GM18519 (cell line): Measurements from ENCODE around the gene RAD51B.

ENCODE experiments used
- ATAC-seq: cut with Tn5 transposase; IDR thresholded peaks from one replicate; pipeline ENCODE4 v1.9.1; 2021; ENCODE audit warnings: mild to moderate bottlenecking, moderate library complexity; ENCODE audit not compliant: unreplicated experiment, low FRiP score

Gene RAD51B

DNA sequence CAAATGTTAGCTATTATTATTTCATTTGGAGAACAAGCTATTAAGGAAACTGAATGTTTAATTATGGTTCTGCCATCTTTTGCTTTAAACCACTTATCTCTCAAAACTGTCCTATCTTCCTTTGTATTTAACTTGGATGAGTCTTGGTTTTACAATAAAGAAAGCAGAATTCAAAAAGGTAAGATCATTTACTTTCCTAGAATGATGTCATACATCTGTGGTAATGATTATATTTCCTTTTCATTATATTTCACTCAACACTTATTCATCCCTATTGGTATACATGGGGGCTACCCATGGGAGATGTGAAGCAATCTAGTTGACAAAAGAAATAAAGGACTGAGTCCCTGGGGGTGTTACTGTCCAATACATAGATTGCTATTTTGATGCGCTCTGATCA is 516.6 kb downstream of the RAD51B start:
- no peak for ATAC-seq

DNA sequence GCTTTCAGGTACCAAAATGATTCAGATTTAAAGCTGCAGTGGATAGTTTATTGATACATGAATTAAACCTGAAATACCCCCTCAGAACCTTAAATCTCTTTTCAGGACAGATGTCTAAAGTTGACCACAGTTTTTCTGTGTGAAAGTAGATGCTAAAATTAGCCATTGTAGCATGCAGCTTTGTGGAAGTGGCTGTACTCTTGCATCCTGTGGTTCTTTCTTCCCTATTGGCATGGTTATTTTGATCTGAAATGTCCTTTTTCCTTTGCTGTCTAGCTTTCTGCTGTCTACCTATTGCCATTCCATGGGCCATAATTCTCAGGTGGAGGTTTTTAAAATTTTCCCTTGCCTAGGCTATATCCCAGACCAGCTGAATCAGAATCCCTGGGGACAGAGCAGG is 517.7 kb downstream of the RAD51B start:
- ATAC-seq, result no peak

DNA sequence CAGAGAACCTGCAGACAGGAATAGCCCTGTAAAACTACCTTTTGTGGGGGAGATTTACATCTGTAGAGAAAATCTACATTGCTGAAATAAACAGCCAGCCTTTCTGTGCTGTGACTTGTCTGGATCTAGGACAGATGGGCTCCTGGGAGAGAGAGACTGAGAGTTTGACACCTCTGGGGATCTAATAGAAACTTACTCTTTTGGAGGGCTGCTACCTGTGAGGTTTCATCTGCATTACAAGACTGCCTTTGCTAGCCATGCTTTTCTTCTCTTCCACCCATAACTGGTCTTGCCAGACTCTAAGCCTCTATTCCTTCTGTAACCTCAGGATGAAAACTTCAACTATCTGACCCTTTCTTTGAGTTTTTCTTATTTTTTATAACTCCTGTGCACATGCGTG is 520.7 kb downstream of the RAD51B start:
- no peak for ATAC-seq

DNA sequence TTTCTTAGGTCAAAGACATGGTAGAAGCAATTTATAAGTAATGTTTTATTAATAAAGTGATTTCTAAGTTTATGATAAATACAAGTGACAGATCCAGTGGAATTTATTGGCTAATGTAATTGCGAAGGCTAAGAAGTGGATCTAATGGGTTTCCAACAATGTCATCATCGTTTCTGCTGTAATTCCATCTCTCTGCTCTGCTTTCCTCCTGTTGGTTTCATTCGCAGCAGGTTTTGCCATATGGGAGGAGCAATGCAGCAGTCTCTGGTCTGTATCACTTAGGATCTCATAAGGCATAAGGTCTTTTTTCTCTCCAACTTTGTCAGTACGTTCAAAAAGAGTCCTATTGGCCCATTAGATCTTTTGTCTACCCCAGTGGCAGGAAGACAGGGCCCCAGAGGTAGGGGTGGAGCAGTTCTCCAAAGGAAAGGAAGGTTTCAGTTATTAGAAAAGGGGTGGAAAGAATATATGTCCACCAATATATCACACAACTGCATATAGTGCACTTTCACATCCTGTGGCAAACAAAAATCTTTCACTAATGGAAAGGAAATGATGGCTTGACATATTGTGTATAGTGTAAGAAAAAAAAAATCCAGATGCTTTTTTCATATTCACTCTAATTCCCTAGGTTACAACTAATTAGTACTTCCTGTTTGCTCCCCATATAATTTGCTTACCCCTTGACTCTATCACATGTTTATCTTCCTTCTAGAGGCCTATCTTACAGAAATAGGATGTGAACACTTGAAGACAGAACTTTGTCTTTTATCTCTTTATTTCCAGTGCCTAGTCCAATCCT is 522.0 kb downstream of the RAD51B start:
- no peak for ATAC-seq

DNA sequence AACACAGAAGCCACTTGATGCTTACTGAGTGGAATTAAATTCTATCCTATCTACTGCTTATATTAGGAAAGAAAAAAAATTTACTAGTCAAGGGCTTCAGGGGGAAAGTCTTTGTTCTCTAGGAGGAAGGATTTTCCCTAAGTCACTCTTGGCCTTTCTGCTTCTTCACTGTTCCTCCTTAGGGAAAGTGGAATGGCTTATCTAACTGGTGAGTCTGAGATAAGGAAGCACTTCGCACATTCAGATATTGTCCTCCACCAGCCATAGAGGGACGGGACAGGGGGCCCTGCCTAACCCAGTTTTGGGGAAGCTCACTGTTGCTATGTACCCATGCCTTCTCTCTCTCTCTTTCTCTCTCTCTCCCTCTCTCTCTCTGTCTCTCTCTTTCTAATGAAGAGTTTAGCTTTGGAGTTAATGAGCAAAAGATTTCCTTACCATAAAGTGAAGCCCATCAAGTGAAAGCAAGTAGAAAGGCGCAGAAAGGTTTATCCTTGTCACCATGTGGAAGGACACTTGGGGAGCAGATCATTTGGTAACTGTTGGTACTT is 522.7 kb downstream of the RAD51B start:
- ATAC-seq, result no peak

DNA sequence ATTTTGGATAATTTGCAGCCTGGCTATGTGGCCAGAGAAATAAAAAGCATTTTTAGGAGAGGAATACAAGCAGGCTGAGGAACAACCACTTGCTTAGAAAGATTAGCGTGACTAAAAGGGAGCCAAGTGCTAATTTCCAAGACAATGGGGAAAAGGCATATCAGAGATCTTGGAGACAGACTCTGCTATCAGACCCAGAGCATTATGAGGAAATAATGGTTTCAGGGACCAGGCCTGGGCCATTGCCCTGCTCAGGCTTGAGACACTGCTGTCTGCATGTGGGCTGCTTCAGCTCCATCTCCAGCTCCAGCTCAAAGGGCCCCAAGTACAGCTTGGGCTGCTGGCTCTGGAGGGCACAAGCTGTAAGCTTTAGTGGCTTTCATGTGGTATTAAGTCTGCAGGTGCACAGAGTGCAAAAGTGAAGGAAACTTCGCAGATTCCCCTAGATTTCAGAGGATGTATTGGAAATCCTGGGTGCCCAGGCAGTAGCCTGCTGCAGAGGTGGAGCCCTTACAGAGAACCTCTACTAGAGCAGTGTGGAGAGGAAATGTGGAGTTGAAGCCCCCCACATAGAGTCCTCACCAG is 524.0 kb downstream of the RAD51B start:
- ATAC-seq, result no peak

DNA sequence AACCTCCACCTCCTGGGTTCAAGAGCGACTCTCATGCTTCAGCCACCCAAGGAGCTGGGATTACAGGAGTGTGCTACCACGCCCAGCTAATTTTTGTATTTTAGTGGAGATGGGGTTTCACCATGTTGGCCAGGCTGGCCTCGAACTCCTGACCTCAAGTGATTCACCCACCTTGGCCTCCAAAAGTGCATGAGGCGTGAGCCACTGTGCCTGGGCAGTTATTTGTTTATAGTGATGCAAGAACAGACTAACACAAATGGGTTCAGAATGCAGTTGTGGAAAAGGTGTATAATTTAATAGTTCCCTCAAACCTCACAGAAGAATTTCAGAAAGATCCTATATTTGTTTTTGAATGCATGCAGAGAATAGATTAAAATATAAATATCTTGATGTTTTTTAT is 526.2 kb downstream of the RAD51B start:
- no peak for ATAC-seq

DNA sequence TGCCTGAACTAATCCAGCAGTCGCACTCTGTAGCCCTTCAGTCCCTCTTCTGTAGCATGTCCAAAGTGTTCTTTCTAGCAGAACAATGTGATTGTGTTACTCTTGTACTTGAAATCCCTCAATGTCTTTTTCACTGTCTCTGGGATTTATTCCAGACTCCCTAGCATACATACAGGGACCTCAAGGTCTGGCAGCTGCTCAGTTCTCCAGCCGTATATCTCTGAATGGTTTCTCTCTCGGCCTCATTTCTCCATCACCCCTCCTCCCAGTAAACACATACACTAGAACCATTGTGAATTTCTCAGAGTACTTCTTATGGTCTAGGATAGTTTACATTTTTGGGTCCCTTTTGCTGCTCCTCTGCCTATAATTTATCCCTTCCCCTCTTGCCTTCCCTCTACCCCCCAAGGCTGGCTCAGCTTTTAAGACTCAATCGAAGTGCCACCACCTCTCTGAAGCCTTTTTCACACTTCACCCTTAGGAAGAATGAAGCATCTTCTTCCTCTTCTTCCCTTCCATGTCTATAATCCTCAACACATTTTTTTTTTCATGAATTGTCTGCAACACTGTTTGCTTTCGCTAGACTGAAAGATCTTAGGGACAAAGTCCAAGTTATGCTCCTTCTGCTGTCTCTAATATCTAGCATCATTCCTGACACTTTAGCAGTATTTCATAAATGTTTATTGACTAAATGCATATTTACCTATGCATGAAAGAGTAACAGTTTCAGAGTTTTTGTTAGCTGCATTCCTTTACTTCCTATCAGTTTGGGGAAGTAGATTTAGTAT is 527.2 kb downstream of the RAD51B start:
- ATAC-seq, result no peak

DNA sequence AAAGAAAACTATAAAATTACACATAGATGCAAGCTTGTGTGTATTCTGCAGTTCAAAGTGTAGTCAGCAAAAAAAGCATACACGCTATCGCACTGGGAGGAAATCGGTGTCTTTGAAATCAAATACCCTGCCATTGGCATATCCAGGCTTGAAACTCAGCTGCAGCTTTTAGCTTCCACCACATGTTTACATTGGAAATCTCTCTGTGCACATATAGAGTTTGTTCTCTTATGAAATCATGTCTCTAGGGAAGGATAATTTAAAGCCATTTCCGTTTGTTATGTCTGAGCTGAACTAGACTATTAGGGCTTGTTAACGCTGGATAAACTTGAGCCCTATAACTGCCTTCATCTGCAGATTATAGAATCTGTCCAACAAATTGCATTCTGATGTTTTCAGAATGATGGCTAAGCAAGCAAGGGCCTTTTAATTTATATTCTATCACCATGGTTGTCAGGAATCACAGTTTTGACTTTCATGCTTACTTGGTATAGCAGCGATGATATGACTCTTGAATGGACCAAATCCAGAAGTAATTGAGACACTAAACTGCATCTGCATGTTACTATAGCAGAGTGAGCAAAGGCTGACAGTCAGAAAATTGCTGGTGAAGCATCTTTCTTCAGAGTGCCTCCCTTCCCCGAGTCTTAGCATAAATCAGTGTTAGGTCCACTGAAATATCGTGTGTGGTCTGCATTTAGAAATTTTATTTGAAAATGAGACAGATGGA is 530.5 kb downstream of the RAD51B start:
- ATAC-seq, result no peak

DNA sequence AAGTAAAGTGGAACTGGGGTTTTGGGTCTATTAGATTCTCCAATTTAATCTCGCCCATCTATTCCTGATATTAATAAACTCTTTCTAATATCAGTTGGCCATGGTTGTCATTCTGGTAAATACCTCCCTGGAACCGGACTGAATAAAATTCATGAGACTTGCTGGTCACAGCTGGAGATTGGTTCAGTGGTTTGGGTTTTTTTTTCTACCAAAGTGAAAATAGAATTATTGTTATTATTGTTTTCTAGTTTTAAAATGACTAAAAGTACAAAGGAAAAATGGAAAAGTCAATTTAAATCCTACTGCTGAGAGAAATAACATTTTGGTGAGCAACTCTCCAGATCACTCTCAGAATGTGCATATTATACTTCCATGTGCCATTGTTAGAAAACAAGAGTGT is 535.8 kb downstream of the RAD51B start:
- no peak for ATAC-seq

DNA sequence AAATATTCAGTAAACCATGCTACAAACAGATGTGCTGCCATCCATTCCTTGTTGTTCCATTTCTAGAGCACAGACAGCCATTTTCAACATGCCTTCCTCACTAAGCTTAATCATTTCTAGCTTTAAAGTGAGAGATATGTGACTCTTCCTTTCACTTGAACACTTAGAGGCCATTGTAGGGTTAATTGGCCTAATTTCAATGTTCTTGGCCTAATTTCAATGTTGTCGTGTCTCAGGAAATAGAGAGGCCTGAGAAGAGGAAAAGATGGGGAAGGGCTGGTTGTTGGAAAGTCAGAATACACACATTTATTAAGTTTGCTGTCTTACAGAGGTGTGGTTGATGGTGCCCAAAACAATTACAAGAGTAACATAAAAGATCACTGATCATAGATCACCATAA is 538.2 kb downstream of the RAD51B start:
- ATAC-seq, result no peak

DNA sequence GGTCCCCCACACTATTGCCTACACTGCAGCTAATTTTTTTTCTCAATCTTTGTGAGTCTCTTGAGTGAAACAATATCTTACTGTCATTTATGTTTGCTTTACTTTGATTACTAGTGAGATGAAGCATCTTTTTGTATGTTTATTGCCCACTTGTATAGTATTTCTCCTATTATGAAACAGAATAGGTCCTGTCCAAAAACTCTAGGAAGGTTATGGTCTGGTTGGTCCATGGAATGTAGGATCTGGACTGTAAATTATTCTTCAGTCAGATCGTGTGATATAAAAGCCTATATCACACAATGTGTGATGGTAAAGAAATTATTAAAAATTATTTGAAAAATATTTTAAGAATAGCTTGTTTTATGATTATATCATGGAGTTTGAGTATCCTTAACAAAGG is 538.9 kb downstream of the RAD51B start:
- ATAC-seq, result no peak

DNA sequence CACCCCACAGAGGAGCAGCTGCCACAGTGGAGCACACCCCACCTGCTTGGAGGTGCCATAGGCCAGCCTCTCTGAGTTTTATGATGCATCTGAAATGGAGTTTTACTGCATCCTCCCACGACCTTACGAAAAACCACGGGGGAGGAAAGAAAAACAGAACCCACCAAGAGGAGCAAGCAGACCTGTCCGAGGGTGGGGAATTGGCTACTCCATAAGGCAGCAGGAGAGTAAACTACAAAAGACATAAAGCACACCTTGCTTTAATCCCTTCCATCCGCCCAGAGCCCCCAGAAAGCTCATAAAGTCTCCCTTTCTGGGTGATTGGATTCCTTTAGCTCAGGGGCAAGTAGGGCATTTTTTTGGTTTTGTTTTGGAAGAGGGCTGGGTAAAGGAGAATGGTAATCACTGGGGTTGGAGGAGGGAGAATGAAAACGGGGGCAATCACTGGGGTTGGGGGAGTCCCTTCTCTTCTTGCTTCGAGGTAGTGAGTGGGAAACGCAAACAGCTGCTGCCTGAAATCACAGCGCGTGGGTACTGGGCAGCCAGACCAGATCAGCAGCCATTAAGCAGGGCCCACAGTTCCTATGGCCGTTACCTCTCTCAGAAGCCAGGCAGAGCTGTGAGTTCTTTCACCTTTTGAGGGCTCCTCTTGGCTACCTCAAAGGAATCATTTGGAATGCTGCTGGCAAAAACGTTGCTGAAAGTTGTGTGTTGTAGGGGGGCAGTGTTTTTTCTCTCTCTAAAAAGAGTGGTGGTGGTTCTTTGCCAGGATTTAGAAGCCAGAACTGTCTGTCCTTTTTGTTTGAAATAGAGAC is 539.6 kb downstream of the RAD51B start:
- ATAC-seq, result no peak

DNA sequence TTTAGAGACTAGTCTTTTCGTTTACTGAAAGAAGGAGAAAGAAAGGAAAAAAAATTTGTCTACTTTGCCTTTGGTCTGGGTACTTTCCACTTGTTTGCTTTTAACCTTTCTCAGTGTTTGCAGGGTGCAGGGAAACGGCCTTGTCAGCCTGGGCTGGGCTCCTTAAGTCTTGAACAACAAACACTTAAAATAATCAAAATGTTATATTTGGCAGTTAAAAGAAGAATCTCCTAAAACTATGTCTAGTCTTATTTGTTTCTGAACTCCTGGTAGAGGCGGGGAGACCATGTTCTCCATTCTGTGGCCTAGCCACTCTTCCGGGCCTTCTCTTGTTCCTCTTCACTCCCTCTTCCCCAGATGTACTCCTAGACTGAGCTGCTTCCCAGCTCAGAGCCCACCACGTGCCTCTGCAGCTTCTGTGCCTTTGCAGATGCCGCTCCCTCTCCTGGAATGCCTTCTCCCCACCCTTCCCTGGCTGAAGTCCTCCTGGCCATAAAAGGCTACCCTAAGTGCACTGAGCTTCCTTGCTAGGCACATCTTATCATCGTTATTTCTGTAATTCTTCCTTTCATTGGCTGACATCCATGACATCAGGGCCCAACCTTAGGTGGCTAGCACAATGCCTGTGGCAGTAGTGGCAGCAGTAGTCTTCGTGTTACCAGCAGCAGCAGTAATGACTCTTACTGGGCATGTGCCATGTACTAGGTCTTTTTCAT is 540.4 kb downstream of the RAD51B start:
- no peak for ATAC-seq

DNA sequence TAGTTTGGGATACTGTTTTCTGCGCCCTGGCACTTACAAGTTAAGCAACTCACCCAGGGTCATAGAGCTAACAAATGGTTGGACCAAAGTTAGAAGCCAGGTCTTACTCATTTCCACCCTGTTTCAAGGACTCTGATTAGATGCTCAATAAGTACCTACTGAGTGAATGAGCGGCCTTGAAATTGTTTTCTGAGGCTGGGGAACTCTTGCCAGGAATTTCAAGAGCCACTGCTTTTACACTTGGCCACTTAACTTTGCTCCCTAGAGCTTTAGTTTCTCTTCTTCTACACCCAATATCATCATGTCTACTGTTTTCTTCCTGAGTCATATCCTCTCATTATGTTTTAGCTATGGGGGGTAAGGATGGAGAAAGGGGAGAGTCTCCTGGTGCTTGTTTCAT is 541.7 kb downstream of the RAD51B start:
- no peak for ATAC-seq

DNA sequence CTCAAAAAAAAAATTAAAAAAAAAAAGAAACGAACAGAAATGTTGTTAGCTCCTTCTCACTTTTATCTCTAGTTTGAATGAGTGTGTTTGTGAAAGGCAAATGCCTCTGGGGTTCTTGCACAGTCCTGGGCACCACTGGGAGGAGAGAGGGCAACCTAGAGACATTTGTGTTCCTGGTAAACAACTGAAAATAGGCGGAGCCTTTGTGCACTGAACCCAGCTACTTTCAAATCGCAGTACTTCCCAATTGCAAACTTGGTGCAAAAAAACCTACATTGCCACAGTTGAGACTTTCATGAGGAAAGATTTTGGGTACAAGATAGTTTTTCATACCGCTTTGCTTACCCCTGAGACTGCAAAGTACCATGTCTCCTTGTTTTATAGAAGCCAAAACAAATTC is 543.3 kb downstream of the RAD51B start:
- no peak for ATAC-seq

DNA sequence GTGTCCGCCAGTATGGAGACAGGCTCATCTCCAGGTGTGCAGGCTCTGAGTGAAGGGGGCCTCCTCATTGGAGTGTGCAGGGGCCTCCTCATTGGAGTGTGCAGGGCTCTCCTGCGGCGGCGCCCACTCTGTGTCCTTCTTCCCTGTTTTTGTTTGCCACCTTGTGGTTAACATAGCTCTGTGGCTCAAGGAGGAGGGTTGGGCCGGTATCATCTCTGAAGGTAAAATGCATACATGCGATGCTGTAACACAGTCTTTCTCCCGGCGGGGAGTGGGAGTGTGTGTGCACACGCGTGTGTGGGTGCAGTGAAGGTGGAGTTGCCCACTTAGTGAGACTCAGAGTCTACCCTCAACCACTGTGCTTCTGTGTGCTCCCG is 543.9 kb downstream of the RAD51B start:
- no peak for ATAC-seq

DNA sequence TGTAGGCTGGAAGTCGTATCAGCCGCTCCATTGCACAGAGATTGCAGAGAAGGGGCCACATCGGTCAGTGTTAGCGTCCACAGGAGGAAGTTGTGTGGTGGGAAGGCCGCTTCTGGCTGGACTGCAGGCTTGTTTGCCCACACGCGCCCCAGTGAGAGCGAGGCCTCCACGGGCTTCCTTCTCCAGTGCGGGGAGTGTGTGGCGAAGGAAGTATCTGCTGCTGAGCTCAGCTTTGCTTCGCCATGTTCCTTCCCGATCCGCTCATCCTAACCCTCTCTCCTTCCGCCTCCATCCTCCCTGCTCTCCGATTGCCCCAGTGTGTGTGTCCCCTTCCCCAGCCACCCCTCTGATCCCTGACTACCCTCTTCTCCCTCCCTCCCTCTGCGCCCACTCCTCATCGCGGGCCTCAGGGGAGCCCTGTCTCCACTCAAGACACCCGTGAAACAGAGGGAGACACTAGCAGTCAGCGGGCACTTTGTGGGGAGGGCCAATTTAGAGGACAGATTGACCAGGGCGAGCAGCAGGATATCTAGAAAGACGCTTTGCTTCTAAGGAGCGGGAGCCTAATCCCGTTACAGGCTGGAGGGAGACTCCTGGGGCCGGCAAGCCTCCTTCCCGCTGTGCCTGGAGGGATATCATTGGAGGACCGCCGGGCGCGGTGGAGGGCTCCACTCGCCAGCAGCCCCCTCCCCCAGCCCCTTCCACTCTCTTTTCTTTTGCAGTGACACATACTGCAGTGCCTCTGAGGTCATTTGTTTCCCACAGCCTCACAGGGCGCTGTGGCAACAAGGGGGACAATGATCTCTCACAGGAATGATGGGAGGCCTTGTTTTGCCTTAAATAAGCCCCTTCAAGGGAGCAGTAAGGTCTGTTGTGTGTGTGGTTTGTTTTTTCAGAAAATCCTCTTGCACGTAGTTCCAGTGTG is 544.5 kb downstream of the RAD51B start:
- ATAC-seq, result no peak
